Measurements from ENCODE around the gene ZNF331. TPM values are rescaled to one million over a fixed set of nuclear protein-coding genes. Genes with fewer than 3 reads are reported as not detected.
A peak's percentile ranks its signal among the peaks of the same experiment; 100 is the strongest.

Gene ZNF331
- total RNA-seq, 1 experiment from 2014 or later: 57.2 TPM

GRCh38 chr19:53552001-53552721 lies 14.2 kb downstream of the ZNF331 start:
- H3K14ac ChIP-seq (ENCODE audit: insufficient read depth, low read length): no peak overlapping the region
- no peak for DNase-seq
- H3K36me3 Mint-ChIP-seq (ENCODE audit: insufficient read depth in 1 of 3, low read depth in 3 of 3): peaks cover 19 to 32% (median 23%) of the 10 kb centered on the region in 3 experiments; a peak in 6 of 7 replicates
- H3K4me1 ChIP-seq (ENCODE audit: insufficient read depth, low read length): peaks cover 6% of the 10 kb centered on the region; the same call in 1 of the 2 replicates
- H3K4me1 Mint-ChIP-seq: peaks cover 14% of the 10 kb centered on the region in 2 experiments
- no peak overlapping the region for H4K91ac ChIP-seq (ENCODE audit: insufficient read length, low read depth, low read length)
- no peak overlapping the region for H3T11ph ChIP-seq (ENCODE audit: low read length)
- H3K27ac Mint-ChIP-seq: peak overlapping the region in 1 of 3 experiments; percentile 27; a peak in 1 of 7 replicates
- H3K79me2 ChIP-seq (ENCODE audit: insufficient read depth, low read length): no peaks in the 10 kb centered on the region
- no peak overlapping the region for H4K5ac ChIP-seq (ENCODE audit: insufficient read length, low read depth, low read length)
- no peaks in the 10 kb centered on the region for H3K27me3 ChIP-seq (ENCODE audit: insufficient read depth, low read length)
- no peak overlapping the region for H3K9ac ChIP-seq (ENCODE audit: extremely low read depth, insufficient read length, low read length)
- no peak overlapping the region for H2BK5ac ChIP-seq (ENCODE audit: insufficient read length, low read length)
- no peak overlapping the region for H3K27ac ChIP-seq (ENCODE audit: insufficient read length, low read depth, low read length)
- no peak overlapping the region for H2AK5ac ChIP-seq (ENCODE audit: insufficient read length, low read length)
- H3K79me1 ChIP-seq (ENCODE audit: insufficient read depth, low read depth, low read length, poor library complexity, severe bottlenecking): no peaks in the 10 kb centered on the region
- no peak overlapping the region for H3K23ac ChIP-seq (ENCODE audit: insufficient read length, low read depth, low read length)
- H3K4me3 Mint-ChIP-seq: no peak overlapping the region
- no peak overlapping the region for H3K4me2 ChIP-seq (ENCODE audit: insufficient read depth, insufficient read length, low read length)
- no peak overlapping the region for H2BK12ac ChIP-seq (ENCODE audit: insufficient read length, low read depth, low read length)
- H3K27me3 Mint-ChIP-seq (ENCODE audit: low read depth): no peaks in the 10 kb centered on the region
- H4K8ac ChIP-seq (replicated peaks; ENCODE audit: insufficient read length, low read depth, low read length): no peak overlapping the region
- TF ChIP-seq CTCF (conservative IDR thresholded peaks at IDR 0.05): no peak
- no peaks in the 10 kb centered on the region for H3K9me3 Mint-ChIP-seq
- H2AFZ ChIP-seq (ENCODE audit: low read length): no peak overlapping the region
- H2BK20ac ChIP-seq (ENCODE audit: low read depth, low read length, poor library complexity, severe bottlenecking): no peak overlapping the region
- H3K23me2 ChIP-seq (ENCODE audit: insufficient read length, low read depth, low read length, poor library complexity, severe bottlenecking): no peaks in the 10 kb centered on the region
- no peak overlapping the region for H3K4ac ChIP-seq (ENCODE audit: low read depth, low read length)
- no peak overlapping the region for H2BK120ac ChIP-seq (ENCODE audit: low read depth, low read length, poor library complexity, severe bottlenecking)
- H3K56ac ChIP-seq (ENCODE audit: insufficient read length, low read depth, low read length): no peak overlapping the region
- H3K9me3 ChIP-seq (ENCODE audit: control insufficient read depth, low read depth, low read length): no peaks in the 10 kb centered on the region
- no peak overlapping the region for H2BK15ac ChIP-seq (ENCODE audit: low read depth, low read length)
- no peaks in the 10 kb centered on the region for H4K20me1 ChIP-seq (ENCODE audit: control insufficient read depth, insufficient read depth, insufficient read length)
- H3K18ac ChIP-seq (ENCODE audit: insufficient read length, low read depth, low read length): no peak overlapping the region
- no CpG with 5 or more reads among the region's 6 CpGs for WGBS (ENCODE audit: extremely low coverage, insufficient read length, low lambda C conversion rate)

Measured in H9 (cell line).